GM18861 (cell line): Measurements from ENCODE around the gene GPC6.

Source experiments
- ATAC-seq: cut with Tn5 transposase; IDR thresholded peaks from one replicate; pipeline ENCODE4 v1.9.1; 2021; ENCODE audit not compliant: unreplicated experiment

The GPC6 gene

DNA sequence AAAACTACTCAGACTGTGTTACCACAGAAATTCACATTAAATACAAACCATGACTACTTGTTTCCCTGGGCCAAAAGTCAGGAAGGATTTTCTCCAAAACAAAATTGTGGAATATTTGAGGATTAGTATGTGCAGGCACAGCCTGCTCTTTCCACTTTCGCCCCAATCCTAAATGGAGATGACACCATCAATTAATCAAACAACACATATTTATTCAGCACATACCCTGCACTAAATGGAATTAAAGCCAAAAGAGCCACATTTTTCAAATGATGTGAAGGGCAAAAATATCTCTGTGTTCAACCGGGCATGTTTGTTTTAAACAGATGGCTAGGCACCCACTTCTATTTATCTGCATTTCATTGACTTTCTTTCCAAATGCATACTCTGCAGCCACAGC, 729.8 kb downstream of the GPC6 start:
- no peak for ATAC-seq

DNA sequence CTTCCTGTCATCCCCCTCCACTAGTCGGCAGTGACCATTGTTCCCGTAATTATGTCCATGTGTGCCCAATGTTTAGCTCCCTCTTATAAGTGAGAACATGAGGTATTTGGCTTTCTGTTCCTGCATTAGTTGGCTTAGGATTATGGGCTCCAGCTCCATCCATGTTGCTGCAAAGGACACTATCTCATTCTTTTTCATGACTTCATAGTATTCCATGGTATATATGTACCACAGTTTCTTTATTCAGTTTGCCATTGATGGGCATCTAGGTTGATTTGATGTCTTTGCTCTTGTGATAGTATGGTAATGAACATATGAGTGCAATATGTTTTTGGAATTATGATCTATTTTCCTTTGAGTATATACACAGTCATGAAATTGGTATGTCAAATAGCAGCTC, 730.8 kb downstream of the GPC6 start:
- no peak for ATAC-seq

DNA sequence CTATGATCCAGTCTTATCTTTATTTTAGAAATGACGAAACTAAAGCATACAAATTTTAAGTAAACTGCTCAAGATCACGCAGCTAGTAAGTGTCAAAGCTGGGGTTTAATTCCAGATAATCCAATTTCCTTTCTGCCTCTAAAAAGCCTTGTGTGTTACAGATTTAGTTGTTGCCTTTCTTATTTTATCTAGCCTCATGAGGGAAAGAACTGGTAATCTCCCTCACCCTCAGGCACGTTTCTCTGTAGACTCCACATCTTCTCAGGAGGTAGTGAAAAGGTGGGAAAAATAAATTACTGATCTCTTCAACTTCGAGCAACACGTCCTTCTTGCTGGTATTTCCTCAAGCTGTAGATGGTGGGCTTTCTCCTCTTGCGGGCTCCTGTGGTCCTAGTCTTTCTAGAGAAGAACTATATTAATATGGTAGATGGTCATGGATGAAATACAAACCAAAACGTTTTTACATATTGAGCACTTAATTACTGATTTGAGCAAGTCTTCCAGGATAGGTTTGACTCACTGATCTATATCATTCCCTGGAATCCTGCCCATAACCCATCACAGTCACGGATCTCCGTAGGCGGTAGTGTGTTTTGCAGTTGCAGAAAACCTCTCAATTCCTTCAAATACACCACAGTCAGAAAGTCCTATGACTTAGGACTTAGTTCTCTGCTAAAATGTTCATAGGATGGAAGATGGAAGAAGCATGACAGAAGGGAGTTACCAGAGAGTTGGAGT, 733.4 kb downstream of the GPC6 start:
- ATAC-seq: no peak

DNA sequence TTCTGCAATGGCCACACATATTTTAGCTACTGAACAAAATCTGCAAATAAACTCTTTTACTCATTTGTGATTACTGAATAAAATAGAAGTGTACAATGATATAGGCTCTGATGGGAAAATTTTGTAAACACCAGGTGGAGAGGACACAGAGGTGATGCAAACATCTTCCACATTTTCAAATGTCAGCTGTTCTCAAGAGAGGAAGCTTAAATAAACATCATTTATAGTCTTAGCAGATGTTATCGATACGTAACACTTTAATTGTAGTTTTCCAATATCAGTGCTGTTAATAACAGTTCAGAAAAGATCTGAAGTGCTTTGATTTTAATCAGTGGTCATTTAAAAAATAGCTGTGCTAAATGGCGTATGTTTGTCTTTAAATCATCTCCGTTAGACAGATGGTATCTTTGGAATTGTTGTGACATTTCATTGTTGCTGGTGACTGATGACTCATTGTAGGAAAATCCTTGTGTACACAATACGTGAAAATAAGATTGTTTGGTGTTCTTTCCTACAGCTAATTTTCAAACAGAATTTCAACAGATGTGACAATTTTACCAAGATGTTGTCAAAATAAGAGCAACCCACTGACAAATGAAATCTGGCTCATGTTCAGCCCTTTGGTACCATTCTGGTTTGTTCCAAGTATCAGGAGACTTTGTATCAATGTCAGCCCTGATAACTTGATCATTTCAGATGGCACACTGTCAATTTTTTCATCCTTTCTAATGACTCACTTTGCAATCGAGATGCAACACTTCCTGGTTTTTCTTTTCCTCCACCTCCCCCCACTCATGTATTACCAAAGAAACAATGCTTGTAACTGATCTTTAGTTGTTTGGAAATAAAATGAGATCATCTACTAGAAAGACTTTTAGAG, 736.9 kb downstream of the GPC6 start:
- ATAC-seq: no peak

DNA sequence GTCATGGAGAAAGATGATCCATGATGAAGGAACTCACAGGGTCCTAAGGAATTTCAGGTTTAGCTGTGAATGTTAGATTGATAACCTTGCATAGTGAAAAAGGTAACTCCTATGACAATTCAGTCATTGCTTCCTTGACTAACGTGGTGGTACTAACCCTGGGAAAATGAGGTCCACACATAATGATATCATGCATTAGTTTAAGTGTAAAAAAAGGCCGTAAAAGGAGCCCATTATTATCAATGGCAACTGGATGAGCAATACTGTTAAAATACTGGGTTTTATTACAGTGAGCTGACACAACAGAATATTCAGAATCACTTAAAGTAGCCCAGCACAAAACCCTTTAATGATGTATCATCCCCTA, 737.5 kb downstream of the GPC6 start:
- ATAC-seq: no peak

DNA sequence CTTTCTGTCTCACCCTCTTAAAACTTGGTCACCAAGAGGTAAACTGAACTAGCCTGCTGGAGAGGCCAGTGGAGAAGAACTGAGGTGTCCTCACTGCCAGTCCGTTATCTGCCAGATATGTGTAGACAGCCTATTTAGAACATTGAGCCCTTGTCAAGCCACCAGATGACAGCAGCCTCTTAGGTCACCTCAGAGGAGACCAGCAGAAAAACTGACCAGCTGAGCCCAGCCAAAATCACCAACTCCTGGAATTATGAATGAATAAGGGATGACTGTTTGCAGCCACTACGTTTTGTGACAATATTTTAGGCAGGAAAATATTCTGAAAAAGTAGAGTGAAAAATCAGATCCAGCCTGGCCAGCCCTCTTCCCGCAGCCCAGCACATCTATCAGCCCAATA, 739.0 kb downstream of the GPC6 start:
- no peak for ATAC-seq

DNA sequence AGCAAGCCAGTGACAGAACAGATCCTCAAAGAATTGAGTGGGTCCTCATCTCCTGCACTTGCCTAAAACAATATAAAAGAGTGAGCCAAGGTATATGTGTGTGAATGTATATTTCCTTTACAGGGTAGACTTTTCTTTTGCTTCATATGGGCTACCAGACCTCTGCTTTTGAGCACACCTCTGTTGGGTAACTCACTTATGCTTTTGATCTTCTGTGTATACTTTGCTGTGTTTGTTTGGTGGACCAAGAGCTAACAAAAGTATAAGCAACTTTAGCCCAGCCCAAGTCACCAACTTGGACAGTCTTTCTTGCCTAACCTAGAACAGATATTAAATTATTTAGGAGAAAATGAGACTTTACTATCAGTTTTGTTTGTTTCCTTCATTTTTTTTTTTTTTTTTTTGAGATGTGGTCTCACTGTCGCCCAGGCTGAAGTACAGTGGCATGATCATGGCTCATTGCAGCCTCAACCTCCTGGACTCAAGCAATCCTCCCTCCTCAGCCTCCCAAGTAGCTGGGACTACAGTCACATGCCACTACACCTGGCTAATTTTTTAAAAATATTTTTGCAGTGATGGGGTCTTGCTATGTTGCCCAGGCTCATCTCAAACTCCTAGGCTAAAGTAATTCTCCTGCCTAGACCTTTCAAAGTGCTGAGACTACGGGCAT, 739.8 kb downstream of the GPC6 start:
- no peak for ATAC-seq

DNA sequence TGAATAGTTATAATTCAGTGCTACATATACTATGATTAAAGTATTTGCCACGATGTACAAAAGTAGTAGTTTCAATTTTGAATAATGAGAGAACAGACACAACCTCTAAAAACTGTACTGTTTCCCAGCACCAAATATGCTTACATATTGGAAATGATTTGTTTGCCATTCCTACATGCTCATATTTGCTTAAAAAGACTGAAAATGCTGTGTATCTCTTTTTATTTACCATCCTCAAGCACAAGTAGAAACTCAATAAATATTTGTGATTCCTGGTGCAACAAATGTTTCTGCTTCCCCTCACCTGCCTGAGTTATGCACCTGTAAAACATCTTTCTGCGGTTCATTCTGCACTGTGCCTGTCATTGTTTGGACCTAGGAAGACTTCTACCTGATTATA, 740.7 kb downstream of the GPC6 start:
- ATAC-seq: no peak

DNA sequence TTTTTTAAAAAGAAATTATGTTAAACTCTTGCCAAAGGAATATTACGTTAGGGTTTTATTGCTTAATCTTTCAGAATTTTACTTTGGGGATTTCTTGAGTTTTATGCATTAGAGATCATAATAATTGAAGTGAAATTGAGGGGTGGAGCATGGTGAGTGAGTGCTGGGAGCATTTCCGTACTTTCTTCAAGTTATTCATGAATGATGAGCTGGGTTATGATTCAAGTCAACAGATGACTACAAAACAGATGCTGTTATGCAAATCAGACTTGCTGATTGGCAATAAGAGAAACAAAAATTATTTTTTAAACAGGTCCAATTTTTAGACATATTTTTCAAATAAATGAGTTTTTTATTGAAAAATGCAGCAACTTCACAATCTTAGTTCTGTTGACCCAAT, 748.6 kb downstream of the GPC6 start:
- no peak for ATAC-seq

DNA sequence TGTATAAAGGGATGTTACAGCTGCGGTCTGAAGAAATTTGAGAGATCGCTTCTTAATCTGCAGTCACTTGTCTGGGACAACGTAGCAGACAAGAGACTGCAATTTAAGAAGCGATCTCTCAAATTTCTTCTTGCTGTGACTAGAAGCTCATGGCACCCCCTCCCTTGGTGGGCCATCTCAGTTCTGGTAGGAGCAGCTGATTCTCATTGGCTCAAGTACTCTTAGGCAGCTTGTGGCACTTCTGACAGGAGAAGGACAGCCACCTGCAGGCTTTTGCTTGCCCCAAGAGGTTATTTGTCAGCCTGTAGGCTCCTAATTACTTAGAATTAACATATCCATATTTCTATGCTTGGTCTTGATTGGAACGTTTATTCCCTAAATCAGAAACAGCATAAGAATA, 749.9 kb downstream of the GPC6 start:
- no peak for ATAC-seq

DNA sequence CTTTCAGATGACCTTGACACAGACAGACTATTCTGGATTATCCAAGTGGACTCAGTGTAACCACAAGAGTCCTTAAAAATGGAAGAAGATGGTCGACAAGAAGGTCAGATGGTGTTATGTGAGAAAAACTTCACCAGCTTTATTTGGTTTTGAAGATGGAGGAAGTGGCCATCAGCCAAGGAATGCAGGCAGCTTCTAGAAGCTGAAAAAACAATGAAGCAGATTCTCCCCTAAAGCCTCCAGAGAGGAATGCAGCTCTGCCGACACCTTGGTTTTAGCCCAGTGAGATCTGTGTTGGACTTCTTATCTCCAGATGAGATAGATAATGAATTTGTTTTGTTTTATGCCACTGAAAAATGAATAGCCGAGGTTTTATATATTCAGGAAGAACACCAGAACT, 751.4 kb downstream of the GPC6 start:
- ATAC-seq: no peak

DNA sequence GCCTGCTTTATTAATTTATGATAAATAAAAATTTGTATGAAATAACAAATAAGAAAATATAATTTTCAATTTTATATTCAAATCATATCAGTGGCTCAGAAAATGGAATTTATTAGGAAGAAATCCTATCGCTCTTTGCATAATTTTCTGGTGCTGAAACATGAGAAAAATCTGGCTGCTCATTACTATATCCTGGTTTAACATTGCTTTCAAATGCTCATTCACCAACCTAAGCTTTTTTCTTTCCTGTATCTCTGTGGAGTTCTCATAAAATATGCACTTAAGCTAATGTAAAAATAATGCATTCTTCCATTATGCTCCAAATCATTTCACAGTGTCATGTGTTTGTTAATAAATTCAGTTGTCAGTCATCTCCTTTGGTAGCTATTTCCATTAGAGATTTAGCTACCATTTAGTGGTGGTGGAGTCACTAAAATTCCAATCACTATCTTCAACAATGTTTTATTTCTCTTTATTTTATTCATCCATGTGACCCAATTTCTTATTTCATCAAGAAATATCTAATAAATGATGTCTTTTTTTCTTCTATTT, 754.9 kb downstream of the GPC6 start:
- no peak for ATAC-seq

DNA sequence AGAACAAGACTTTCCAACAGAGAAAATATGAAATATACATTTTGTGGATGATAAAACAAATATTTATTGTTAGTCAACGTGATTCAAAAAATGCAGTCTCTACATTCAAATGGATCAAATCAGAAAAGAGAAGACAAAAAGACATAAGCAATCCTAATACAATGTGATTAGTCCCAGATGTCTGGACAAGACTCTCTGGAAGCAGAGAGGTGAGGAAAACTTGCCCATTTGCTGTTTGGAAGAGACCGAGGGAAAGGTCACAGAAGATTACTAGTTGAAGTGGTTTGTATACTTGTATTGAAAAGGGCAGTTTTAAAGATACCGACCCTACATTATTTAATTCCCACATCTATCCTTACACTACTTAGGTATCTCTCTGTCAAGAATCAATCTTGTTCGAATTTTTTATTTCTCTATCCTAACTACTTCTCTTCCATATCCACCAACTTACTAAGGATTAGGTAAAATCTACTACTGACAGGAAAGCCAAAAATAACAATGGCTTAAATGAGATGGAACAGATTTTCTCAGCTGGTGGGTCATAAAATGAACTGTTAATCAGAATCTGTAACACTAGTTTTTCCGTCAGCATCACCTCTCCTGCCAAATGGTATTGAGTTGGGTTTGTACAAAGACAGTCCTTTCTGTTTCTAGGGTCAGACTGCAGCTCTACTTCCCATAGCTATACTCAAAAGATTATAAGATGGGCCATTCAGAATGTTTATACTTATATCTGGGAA, 755.7 kb downstream of the GPC6 start:
- no peak for ATAC-seq

DNA sequence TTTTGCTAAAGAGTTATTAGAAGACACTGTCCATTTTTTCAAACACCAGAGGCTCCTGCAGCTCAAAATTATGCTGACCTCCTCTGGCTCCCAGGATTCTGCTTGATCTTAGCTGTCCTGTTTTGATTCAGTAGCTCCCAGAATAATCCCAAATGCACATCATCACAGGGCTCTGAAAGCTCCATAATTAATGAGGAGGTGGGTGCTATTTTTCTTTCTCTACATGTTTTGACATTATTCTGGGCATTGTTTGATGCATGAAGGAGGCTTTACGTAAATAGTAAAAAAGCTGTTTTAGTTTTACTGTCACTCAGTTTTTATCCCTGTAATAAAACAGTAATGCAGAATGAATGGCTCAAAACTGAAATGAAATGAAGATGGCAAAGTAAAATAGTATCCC, 757.4 kb downstream of the GPC6 start:
- no peak for ATAC-seq

DNA sequence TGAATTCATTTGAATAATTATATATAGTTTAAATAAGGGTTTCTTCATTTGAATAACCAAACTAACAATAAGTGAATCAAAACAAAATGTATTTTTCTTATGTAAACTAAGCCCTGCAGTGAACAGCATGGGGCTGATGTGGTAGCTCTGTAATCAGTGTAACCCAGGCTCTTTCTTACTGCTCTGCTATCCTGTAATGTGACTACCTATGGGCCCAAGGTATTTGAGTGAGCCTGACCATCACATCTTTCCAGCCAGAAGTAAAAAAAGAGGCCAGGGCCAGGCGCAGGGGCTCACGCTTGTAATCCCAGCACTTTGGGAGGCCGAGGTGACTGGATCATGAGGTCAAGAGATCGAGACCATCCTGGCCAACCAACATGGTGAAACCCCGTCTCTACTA, 758.3 kb downstream of the GPC6 start:
- ATAC-seq: no peak

DNA sequence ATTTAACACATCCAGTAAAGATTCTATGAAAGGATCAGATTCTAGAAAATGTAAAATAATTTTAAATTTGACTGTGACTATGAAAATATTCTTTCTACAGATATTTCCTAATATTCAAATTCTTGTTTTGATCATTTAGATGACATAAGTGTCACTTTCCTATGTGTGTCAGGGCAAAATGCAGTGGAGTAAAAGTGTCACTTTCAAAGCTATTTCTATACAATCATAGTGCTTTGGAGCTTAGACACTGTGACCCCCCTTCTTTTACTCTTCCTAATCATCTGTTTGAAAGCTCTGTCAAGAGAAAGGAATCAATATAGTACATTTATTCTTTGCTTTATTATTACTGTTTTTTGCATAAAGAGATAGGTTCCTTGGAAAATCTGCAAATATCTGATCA, 760.9 kb downstream of the GPC6 start:
- ATAC-seq: no peak

DNA sequence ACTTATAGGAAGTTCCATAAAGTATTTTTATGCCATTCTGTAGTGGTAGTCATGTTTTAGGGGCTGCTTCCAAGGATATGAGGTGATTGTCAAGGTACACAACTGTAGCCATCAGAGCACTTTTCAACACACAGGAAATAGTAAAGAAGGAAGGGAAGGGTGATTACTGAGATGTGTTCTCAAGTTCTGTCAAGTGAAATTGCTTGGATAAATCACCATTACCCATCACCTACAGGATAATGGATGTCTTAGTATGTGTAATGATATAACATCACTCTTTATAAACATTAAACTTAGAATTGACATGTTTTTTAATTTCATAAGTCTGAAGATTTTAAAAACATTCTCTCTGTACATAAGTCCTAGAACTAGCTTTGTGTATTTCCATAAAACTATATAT, 765.0 kb downstream of the GPC6 start:
- no peak for ATAC-seq

DNA sequence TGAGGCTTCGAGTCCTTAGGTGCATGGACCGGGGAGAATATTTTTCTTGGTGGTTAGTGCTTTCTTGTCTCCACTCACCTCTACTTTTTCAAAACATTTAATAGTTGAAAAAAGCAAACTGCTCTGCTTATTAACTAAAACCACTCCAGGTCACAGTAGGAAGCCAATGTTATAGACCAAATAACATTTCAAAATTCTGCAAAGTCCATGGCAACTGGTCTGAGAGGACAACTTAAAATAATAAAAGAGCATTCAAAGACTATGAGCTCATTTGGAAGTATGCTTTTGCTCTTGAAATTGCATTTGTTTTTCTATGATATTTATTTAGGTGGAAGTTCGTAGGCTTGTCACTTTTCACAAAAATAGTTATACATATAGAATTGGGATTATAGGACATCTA, 769.9 kb downstream of the GPC6 start:
- no peak for ATAC-seq

DNA sequence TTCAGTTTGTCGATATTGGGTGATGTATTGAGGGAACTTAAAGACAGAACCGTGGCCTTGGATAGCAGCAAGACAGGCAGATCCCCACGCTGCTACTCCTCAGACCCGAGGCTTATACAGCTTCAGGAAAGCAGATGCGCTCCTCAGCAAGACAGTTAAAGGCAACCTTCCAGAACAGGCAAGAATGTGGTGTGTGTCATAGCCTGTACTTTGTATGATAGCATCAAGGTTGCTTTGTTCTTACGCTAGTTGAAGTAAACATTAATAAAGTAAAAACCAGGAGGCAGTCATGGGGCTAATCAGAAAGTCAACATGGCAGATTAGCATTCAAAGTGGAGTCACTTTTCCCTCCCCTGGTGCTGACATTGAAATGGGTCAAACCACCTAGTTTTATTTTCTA, 779.7 kb downstream of the GPC6 start:
- no peak for ATAC-seq

DNA sequence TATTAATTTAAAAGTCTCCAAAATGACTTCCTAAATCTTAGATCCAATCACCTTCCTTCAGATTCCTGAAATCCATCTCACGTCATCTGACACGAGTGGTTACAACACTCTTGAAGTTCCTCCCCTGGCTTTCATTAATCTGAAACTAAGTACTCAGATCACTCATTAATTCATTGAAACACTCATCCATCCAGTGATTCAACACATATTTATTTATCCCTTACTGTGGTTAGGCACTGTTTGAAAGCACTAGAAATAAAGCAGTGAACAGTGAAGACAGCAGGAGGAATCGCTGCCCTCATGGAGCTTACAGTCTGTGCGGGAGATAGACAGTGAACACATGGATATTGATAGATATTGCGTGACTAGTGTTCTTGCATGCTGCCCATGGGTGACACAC, 780.5 kb downstream of the GPC6 start:
- ATAC-seq: no peak

DNA sequence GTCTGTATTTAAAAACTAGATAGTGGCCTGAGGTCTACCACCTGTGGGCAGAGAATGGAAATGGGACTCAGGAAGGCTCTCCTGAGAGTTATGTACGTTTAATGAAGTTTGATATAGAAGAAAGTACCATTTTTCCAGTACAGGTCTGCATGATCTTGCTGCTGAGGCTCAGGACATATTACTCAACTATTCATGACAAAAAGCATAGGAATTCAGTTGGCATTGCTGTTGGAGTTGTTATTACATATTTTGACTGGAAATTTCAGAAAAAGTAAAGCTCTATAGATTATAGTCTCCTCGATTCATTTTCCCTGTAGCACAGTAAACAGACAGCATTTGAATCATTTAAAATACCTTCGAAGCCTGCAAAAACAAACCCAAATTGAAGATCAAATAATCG, 783.1 kb downstream of the GPC6 start:
- ATAC-seq: no peak
